ENCODE results near the gene DHX30. TPM values are rescaled to one million over a fixed set of nuclear protein-coding genes. Genes with fewer than 3 reads are reported as not detected.

The DHX30 gene
- total and polyA plus RNA-seq, 2 of the 8 experiments (the other 6 are each of a cell fraction or from before 2014, with no cell fraction given), result 82.4 to 97.9 TPM

GRCh38 chr3:47885168-47885567 lies 82.2 kb downstream of the DHX30 start:
- H2BK120ac ChIP-seq (replicated peaks; ENCODE audit: low read depth, low read length), result no peak overlapping the region
- H3K4me3 ChIP-seq (ENCODE audit: extremely low read depth in 1 of 4, insufficient read depth in 2 of 4, low read depth in 3 of 4, low read length in 4 of 4), result no peak overlapping the region
- no peak overlapping the region for H3K4me2 ChIP-seq (ENCODE audit: insufficient read depth in 1 of 2, low read depth in 2 of 2, low read length in 2 of 2)
- FAIRE-seq (no peak), DNase-seq (ENCODE audit: low read depth in 1 of 2, low spot score in 2 of 2) (no peak)
- no peak overlapping the region for H3K23ac ChIP-seq (ENCODE audit: insufficient read length)
- POLR2A ChIA-PET (ENCODE audit: partially characterized antibody), result interaction anchor here (1.7 kb wide), 1 partner anchor 59 kb away, joined by 4 read pairs; no protein-coding TSS in a partner anchor
- peaks cover 0 to 5% (median 0%) of the 10 kb centered on the region in 4 experiments; a peak in 1 of 7 replicates for H3K4me1 ChIP-seq (replicated peaks in 1 of 4; ENCODE audit: control insufficient read depth in 3 of 4, insufficient read depth in 4 of 4, low read length in 3 of 4)
- no peak overlapping the region for H4K91ac ChIP-seq (replicated peaks; ENCODE audit: insufficient read length, low read length)
- no peak overlapping the region for H3K18ac ChIP-seq (ENCODE audit: extremely low read depth, low read length)
- no peak overlapping the region for H2BK5ac ChIP-seq (ENCODE audit: low read depth, low read length)
- H2BK15ac ChIP-seq (ENCODE audit: low read length), result no peak overlapping the region
- peaks cover 0 to 3% (median 1%) of the 10 kb centered on the region in 4 experiments; a peak in 3 of 8 replicates for H3K36me3 ChIP-seq (ENCODE audit: control insufficient read depth in 2 of 4, insufficient read depth in 4 of 4, low read length in 3 of 4)
- H2AK5ac ChIP-seq (ENCODE audit: low read depth, low read length), result no peak overlapping the region
- no peak overlapping the region for H3K27ac ChIP-seq (ENCODE audit: low read depth, low read length)
- H2BK20ac ChIP-seq (ENCODE audit: low read length), result no peak overlapping the region
- H3K79me1 ChIP-seq (ENCODE audit: low read depth, low read length), result no peaks in the 10 kb centered on the region
- CTCF ChIA-PET (ENCODE audit: partially characterized antibody), result interaction anchor here (1.3 kb wide), 1 partner anchor 266 kb away, joined by 6 read pairs; no protein-coding TSS in a partner anchor
- H3K9ac ChIP-seq (replicated peaks in 1 of 4; ENCODE audit: extremely low read depth in 1 of 4, low read depth in 3 of 4, low read length in 3 of 4), result no peak overlapping the region
- no peak overlapping the region for H3K14ac ChIP-seq (ENCODE audit: insufficient read length)
- peaks cover 0 to 5% of the 10 kb centered on the region in 2 experiments; a peak in 1 of 4 replicates for H3K79me2 ChIP-seq (ENCODE audit: control insufficient read depth in 1 of 2, insufficient read depth in 2 of 2, low read length in 2 of 2)
- WGBS, 2 experiments (ENCODE audit: extremely low coverage in 1 of 2, insufficient coverage in 1 of 2, insufficient read length in 1 of 2, insufficient replicate concordance in 2 of 2, low coverage in 1 of 2, low lambda C conversion rate in 2 of 2, missing lambda C conversion rate in 1 of 2), result 87% methylated on average over 1 of the region's 1 CpG; no CpG with 5 or more reads in 1 of the 2 experiments
- H3K9me3 ChIP-seq (ENCODE audit: insufficient read depth in 2 of 2, low read depth in 1 of 2, low read length in 1 of 2), result no peaks in the 10 kb centered on the region; a peak in 1 of 4 replicates
- no peak overlapping the region for H4K5ac ChIP-seq (ENCODE audit: insufficient read length, low read depth, low read length)
- H2BK12ac ChIP-seq (ENCODE audit: low read depth, low read length), result no peak overlapping the region
- H3K23me2 ChIP-seq (ENCODE audit: low read depth, low read length), result no peaks in the 10 kb centered on the region
- H4K8ac ChIP-seq (ENCODE audit: extremely low read depth, insufficient read depth, low read length), result no peak overlapping the region
- no peak overlapping the region for H2AFZ ChIP-seq (ENCODE audit: low read length)
- no peaks in the 10 kb centered on the region for H3K27me3 ChIP-seq (replicated peaks in 1 of 4; ENCODE audit: control insufficient read depth in 3 of 4, extremely low read depth in 1 of 4, insufficient read depth in 3 of 4, low read length in 3 of 4)
- no peak overlapping the region for H3K56ac ChIP-seq (replicated peaks; ENCODE audit: insufficient read length, low read depth, low read length)
- H3K4ac ChIP-seq (replicated peaks; ENCODE audit: insufficient read length, low read depth, low read length), result no peak overlapping the region
- no peaks in the 10 kb centered on the region for H4K20me1 ChIP-seq (replicated peaks in 1 of 2; ENCODE audit: control insufficient read depth in 1 of 2, insufficient read depth in 2 of 2, low read length in 2 of 2)
- TF ChIP-seq RXRA (IDR thresholded peaks at IDR 0.05; ENCODE audit: insufficient read depth, low read depth, low read length) (no peak), EGR1 (IDR thresholded peaks at IDR 0.05; ENCODE audit: borderline replicate concordance, low read depth, low read length) (no peak), TCF12 (IDR thresholded peaks at IDR 0.05; ENCODE audit: low read depth, low read length) (no peak), RNF2 (IDR thresholded peaks at IDR 0.05; ENCODE audit: borderline replicate concordance, low read depth, low read length, missing control alignments, poor library complexity, severe bottlenecking) (no peak), ATF2 (IDR thresholded peaks at IDR 0.05; ENCODE audit: low read length) (no peak), EP300 (IDR thresholded peaks at IDR 0.05; ENCODE audit: borderline replicate concordance in 1 of 2, low read depth in 2 of 2, low read length in 2 of 2) (no peak), PHF8 (conservative IDR thresholded peaks at IDR 0.05; ENCODE audit: low read depth, low read length) (no peak), SAP30 (IDR thresholded peaks at IDR 0.05; ENCODE audit: insufficient read depth, insufficient replicate concordance, low read length) (no peak)
